GM12874 (cell line): Measurements from ENCODE around the gene SPEF2.

Experiments used
- CTCF ChIP-seq: IDR thresholded peaks from 2 replicates; pipeline ENCODE4 v1.5.1; 2011; ENCODE audit warnings: low read depth, mild to moderate bottlenecking, control low read depth, low read length, moderate library complexity; ENCODE audit not compliant: insufficient read depth

The SPEF2 gene

GRCh38 chr5:35762368-35762767 lies 144.7 kb downstream of the SPEF2 start:
- no peak for TF ChIP-seq CTCF

GRCh38 chr5:35765921-35766320 lies 148.3 kb downstream of the SPEF2 start:
- no peak for TF ChIP-seq CTCF

- TF ChIP-seq CTCF: no peak
Measured at GRCh38 chr5:35771300-35771699, 153.6 kb downstream of the SPEF2 start.

GRCh38 chr5:35771839-35772238 lies 154.2 kb downstream of the SPEF2 start:
- TF ChIP-seq CTCF: no peak

GRCh38 chr5:35773967-35774366 lies 156.3 kb downstream of the SPEF2 start:
- TF ChIP-seq CTCF: no peak

GRCh38 chr5:35776757-35777156 lies 159.1 kb downstream of the SPEF2 start:
- no peak for TF ChIP-seq CTCF

GRCh38 chr5:35777358-35778087 lies 159.9 kb downstream of the SPEF2 start:
- peak; percentile 52; the same call in 1 of the 2 replicates for TF ChIP-seq CTCF
